GM18505 (cell line): ENCODE measurements around the gene ZBP1.

Source experiments
- ATAC-seq: cut with Tn5 transposase; IDR thresholded peaks from one replicate; pipeline ENCODE4 v1.9.1; 2021; ENCODE audit not compliant: unreplicated experiment
- POLR2A ChIP-seq: IDR thresholded peaks from 4 replicates; pipeline ENCODE4 v1.6.1; 2011; ENCODE audit warnings: borderline replicate concordance; ENCODE audit not compliant: insufficient read depth, insufficient read length; ENCODE audit errors: extremely low read depth

ZBP1 gene

GRCh38 chr20:57655809-57656155 is 35.6 kb upstream of the ZBP1 start:
- no peak for TF ChIP-seq POLR2A
- ATAC-seq = no peak

- no peak for ATAC-seq
- no peak for TF ChIP-seq POLR2A
Measured at GRCh38 chr20:57654998-57655808, 35.0 kb upstream of the ZBP1 start.

- TF ChIP-seq POLR2A = no peak
- no peak for ATAC-seq
Measured at GRCh38 chr20:57654363-57654997, 34.3 kb upstream of the ZBP1 start.

GRCh38 chr20:57653910-57654309 is 33.7 kb upstream of the ZBP1 start:
- TF ChIP-seq POLR2A = no peak
- ATAC-seq = no peak

GRCh38 chr20:57653546-57653900 is 33.3 kb upstream of the ZBP1 start:
- TF ChIP-seq POLR2A = no peak
- ATAC-seq = no peak

GRCh38 chr20:57652606-57653545 is 32.6 kb upstream of the ZBP1 start:
- ATAC-seq = no peak
- TF ChIP-seq POLR2A = no peak

- no peak for TF ChIP-seq POLR2A
- ATAC-seq = no peak
Measured at GRCh38 chr20:57651881-57652605, 31.8 kb upstream of the ZBP1 start.

- no peak for TF ChIP-seq POLR2A
- no peak for ATAC-seq
Measured at GRCh38 chr20:57650756-57651483, 30.7 kb upstream of the ZBP1 start.

- ATAC-seq = no peak
- TF ChIP-seq POLR2A = no peak
Measured at GRCh38 chr20:57650266-57650665, 30.0 kb upstream of the ZBP1 start.

- ATAC-seq = no peak
- TF ChIP-seq POLR2A = no peak
Measured at GRCh38 chr20:57649617-57650015, 29.4 kb upstream of the ZBP1 start.

- TF ChIP-seq POLR2A = no peak
- no peak for ATAC-seq
Measured at GRCh38 chr20:57648878-57649616, 28.8 kb upstream of the ZBP1 start.

GRCh38 chr20:57647933-57648785 is 27.9 kb upstream of the ZBP1 start:
- no peak for ATAC-seq
- no peak for TF ChIP-seq POLR2A
